Measurements from ENCODE around the gene NEUROD2.

NEUROD2 gene

DNA sequence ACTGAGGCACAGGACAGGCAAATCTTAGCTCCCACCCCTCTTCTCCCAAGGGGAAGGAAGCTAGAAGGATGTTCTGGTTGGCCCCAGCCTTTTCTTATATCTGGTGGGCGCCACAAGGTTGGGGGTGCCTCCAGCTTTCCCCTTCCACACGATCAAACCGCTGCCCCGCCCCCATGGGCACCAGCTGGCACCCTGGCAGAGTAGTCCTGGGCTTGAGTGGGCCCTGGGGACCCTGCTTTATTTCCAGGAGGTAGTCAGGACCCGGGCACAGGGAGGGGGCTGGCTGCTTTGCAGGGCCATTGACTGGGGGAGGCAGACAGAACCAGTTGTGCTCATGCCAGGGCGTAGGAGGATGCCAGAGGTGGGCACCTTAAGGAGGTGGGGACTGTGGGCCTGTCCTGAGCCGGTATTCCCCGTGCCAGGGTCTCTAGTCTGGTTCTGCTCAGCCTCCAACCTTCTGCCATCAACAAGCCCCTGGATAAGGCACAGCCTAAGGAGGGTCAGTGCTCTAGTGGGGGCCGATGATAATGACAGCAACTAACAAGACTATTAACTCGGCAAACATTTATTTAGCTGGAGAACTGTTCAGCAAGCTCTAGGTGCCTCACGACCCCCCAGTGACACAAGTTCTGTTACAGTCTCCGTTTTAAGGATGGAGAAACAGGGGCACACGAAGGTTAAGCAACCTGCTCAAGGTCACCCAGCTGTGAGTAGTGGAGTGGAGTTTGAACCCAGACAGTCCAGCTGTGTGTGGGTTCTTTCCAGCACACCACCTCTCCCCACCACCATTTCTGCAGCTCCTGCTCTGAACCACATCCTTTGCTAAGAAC is 11.5 kb upstream of the NEUROD2 start:
- no peak for DNase-seq (ENCODE audit: low read depth)

GRCh38 chr17:39618246-39618913 is 10.7 kb upstream of the NEUROD2 start:
- no peak for DNase-seq (ENCODE audit: low read depth)

GRCh38 chr17:39617446-39618245 is 9.9 kb upstream of the NEUROD2 start:
- no peak for DNase-seq (ENCODE audit: low read depth)

- no peak for DNase-seq (ENCODE audit: low read depth)
Observed at GRCh38 chr17:39617100-39617445, 9.4 kb upstream of the NEUROD2 start.

DNA sequence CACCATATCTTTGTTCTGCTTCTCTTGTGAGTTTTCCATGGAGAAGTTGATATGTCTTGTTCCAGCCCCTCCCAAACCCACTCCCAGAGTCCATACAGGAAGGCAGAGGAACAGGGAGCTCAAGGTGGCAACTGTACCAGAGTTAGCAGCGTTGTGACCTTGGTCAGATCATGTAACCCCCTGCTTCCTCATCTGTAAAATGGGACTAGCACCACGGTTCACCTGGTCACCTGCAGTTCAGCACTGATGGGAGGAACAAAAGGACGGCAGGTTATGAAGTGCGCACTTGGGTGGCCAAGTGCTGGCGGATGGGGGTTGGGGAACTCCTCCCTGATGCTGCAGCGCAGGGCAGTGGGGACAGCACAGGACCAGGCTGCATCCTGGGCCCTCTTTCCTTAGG is 7.7 kb upstream of the NEUROD2 start:
- no peak for DNase-seq (ENCODE audit: low read depth)

DNA sequence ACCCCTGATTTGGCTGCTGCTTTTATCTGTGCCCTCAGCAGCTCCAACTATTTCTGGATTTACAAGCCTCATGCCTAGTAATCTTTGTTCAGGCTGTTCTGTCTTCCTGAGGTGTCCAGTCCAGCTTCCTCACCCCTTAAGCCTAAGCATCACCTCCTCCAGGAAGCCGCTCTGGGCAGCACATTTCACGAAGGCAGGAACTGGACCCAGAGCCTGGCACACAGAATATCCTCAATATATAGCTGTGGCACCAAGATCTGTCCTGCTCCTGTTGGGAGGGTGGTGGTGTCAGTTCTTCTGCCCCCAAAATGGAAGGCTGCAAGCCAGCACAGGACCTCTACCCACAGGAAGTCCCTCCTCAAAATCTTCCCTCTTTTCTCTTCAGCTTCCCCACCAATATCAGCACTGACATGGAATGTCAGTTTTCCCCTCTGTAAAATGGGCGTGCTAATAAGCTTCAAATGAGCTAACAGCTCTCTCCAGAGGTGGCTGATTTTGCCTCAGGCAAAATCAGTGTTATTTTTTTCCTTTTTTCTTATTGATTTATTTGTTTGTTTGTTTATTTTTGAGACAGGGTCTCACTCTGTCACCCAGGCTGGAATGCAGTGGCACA is 6.9 kb upstream of the NEUROD2 start:
- no peak for DNase-seq (ENCODE audit: low read depth)

DNA sequence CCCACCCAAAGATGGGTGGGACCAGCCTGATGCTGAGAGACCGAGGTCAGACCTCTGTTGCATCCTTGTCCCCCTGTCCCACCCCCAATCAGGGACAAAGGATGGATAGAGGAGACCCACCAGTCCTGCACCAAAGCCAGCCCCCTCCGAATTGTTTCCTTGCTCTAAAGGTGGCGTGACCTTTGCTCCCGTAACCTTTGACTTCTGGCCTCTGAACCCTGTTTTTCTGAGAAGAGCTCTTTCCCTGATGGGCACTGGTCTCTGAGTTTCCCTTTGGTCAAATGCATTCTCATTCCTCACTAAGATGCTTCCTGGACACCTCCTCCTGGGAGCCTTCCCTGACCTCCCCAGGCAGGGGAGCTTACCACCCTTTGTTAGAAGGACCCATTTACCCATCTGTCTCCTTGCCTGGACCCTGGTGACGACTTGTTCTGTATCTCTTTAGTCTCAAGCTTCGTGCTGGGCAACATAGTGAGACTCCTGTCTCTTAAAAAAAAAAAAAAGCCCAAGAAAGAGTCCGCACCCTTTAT is 5.3 kb upstream of the NEUROD2 start:
- no peak for DNase-seq (ENCODE audit: low read depth)

GRCh38 chr17:39612291-39612894 is 4.7 kb upstream of the NEUROD2 start:
- DNase-seq (ENCODE audit: low read depth): no peak

DNA sequence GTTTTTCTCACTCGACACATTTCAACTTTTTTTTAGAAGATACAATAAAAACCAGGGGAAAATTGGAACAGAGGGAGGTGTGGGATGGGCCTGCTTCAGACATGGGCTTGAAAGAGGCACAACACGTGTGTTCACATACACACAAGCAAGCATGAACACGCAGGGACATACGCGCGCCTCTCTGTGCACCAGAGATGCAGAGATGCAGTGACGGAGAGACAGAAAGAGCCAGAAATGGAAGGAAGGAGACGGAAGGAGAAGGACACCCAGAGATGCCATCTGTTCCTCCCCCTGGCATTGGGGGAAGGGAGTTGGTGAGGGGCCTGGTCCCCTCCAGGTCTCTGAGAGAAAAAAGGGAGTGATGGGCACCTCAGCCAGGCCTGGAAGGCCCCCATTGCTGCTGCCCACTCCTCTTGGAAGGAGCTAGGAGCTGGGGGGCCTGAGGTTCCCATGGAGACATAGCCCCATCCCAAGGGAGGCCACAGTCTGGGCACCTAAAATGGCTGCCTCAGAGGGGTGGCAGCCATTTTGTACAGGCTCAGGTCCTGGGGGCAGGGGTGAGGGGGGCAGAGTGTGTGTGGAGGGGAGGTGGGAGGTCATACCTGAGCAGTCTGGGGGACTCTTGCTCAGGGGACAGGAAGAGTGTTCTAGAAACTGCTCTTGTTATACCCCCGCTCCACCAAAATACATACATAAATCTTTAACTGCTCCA is 3.8 kb upstream of the NEUROD2 start:
- DNase-seq (ENCODE audit: low read depth): no peak

GRCh38 chr17:39609416-39610025 is 1.8 kb upstream of the NEUROD2 start:
- no peak for DNase-seq (ENCODE audit: low read depth)

DNA sequence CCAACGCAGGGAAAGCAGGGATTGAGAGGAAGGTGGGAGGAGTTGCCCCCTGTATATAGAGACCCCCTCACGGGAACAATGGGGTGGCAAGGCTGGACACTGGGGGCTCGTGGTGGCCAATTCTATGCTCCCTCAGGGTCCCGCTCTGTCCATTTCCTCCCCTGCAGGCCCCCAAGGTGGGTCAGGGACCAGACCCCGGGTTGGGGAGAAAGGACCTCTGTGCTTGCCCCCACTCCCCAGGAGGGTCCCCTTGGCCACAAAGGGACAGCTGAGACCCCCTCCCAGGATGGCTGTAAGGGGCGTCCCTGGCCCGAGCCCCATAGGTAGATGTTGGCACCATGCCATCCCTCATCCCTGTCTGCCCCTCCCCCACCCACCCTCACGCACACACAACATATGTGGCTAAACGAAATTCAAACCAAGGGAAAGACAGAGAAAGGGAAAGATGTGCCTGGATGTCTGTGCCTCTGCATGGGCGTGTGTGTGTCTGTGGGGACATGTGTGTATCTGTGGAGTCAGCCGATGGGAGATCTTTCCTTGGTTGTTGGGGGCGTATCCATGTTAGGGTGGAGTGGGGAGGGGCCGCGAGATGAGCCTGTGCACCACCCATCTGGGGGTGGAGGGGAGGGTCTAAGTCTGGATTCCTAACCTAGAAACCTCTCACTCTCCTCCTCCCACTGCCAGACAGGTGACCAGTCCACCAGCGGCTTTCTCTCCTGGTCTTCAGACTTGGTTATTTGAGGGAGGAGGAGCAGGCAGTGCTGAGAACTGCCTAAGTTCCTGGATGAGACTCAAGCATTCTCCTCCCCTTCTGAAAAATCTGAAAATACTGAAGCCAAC is 642 bp upstream of the NEUROD2 start:
- DNase-seq (ENCODE audit: low read depth): no peak

DNA sequence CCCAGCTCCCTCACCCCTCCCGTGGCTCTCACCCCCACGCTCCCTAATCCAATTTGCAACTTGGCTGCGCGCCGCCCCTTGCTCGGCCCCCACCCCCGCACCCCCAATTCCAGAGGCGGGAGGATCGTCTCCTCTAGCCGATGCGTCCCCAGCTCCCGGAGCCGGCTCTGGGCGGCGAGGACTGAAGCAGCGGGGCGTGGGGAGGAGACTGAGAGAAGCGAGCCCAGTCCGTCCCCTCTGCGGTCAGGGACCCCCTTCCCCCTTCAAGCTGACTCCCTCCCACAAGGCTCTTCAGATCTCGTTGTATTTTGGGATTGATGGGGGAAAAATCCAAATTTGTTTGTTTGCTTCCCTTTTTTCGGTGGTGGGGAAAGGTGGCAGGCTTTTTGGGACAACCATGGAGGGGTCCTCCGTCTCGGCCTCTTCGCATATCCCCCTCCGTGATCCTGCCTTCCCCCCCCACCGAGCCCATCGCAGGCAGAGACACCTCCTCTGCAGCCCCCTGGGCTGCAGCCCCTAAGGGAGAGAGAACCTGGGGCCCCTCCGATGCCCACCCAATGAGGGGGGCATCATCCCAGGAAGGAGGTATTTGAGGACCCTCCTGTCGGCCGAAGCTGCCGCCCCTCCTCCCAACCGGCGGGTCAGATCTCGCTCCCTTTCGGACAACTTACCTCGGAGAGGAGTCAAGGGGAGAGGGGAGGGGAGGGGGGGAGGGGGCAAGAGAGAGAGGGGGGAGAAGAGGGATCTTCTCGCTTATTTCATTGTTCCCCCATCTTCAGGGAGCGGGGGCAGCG is 466 bp downstream of the NEUROD2 start:
- no peak for DNase-seq (ENCODE audit: low read depth)

- no peak for DNase-seq (ENCODE audit: low read depth)
Observed at GRCh38 chr17:39606434-39607056, 1.2 kb downstream of the NEUROD2 start.

DNA sequence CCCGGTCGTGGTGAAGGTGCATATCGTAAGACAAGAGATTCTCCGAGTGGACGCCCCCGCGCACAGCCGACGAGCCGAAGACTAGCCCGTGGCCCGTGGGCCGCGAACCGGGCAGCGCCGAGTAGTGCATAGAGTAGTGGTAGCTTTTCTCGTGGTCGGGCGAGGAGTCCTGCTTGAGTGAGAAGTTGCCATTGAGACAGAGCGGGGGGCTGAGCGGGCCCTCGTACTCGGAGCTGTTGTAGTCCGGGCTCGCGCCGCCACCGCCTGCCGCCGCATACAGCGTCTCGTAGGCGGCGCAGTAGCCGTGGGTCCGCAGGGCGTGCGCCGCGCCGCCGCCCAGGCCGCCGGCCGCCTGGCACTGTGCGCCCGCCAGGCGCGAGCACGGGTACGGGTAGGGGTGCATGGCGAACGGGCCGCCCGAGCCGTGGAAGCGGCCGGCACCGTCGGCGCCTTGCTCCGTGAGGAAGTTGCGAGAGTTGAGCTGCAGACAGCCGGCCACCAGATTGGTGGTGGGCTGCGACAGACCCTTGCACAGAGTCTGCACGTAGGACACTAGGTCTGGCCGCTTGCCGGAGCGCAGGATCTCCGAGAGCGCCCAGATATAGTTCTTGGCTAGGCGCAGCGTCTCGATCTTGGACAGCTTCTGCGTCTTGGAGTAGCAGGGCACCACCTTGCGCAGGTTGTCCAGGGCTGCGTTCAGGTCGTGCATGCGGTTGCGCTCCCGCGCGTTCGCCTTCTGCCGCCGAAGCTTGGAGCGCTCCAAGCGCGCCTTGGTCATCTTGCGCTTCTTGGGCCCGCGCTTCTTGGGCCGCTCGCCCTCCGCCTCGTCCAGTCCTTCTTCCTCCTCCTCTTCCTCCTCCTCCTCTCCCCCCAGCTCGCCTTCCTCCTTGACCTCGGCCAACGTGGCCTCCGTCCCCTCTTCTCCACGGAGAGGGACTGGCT is 2.0 kb downstream of the NEUROD2 start:
- DNase-seq (ENCODE audit: low read depth): no peak

DNA sequence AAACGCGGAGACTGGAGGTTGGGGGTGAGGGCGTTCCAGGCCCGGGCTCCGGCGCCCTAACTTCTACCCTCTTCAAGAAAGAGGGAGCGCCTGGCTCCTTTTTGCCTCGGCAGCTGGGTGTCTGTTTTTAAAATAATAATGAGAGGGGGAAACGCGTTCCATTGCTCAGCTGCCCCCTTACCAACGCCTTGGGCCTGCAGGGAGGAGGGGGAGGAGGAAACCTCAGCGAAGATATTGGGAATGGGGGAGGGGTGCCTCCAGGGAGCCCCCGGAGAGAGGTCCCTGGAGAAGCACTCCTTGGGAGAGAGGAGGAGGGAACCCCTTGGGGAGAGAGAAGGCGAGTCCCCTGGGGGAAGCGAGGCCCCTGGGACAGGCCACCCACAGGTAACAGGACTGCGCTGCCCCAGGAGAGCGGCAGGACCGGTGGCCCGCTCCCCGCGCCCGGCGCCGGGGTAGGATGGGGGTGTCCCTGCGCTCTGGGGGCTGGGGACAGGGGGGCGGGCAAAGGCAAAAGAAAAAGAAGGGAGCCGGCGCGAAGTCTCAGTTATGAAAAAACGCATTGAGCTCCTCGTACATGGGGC is 2.7 kb downstream of the NEUROD2 start:
- DNase-seq (ENCODE audit: low read depth): no peak

- DNase-seq (ENCODE audit: low read depth): no peak
Observed at GRCh38 chr17:39603304-39604016, 4.3 kb downstream of the NEUROD2 start.
